D721Med (cell line): ENCODE measurements around the gene CPLX4.
"Not testable (repeated sequence)": the region's sequence is repeated elsewhere in the genome, so short reads cannot be mapped to it uniquely, and the experiment has no call there.

Experiments used
- DNase-seq: peaks from one replicate; pipeline ENCODE4 v3.0.0; 2011; ENCODE audit warnings: low spot score; ENCODE audit not compliant: insufficient read length
- FAIRE-seq: peaks from 2 replicates; lab custom pipeline; 2011; peaks lifted over from hg19 to GRCh38; lab: Jason Lieb, UNC
- CTCF ChIP-seq: IDR thresholded peaks from 2 replicates; pipeline ENCODE4 v1.5.1; 2012; ENCODE audit warnings: mild to moderate bottlenecking, control low read depth; ENCODE audit not compliant: insufficient read depth; ENCODE audit errors: missing control alignments

Gene CPLX4

GRCh38 chr18:59264121-59264571 lies 54.3 kb downstream of the CPLX4 start:
- TF ChIP-seq CTCF, result no peak
- FAIRE-seq (no peak), DNase-seq (no peak)

GRCh38 chr18:59263661-59264060 lies 54.8 kb downstream of the CPLX4 start:
- FAIRE-seq (peak; percentile 88), DNase-seq (no peak)
- TF ChIP-seq CTCF, result no peak

- not testable (repeated sequence) for DNase-seq, FAIRE-seq
Observed at GRCh38 chr18:59262243-59262642, 56.2 kb downstream of the CPLX4 start.

- FAIRE-seq, result not testable (repeated sequence)
Observed at GRCh38 chr18:59261842-59262241, 56.6 kb downstream of the CPLX4 start.

GRCh38 chr18:59255491-59255890 lies 63.0 kb downstream of the CPLX4 start:
- DNase-seq, FAIRE-seq: not testable (repeated sequence)

More at GRCh38 chr18:59261842-59262241, 56.6 kb downstream of the CPLX4 start:
- DNase-seq, result not testable (repeated sequence)

- FAIRE-seq (peak; percentile 100), DNase-seq (peak; percentile 82)
- TF ChIP-seq CTCF, result peak; percentile 73
Observed at GRCh38 chr18:59249199-59249774, 69.2 kb downstream of the CPLX4 start.

- no peak for TF ChIP-seq CTCF
- FAIRE-seq (no peak), DNase-seq (no peak)
Observed at GRCh38 chr18:59246796-59247195, 71.7 kb downstream of the CPLX4 start.
